Umbilical cord (tissue), 2 donors: Measurements from ENCODE around the gene RNF225. TPM values are rescaled to one million over a fixed set of nuclear protein-coding genes. Genes with fewer than 3 reads are reported as not detected.
A peak's percentile ranks its signal among the peaks of the same experiment; 100 is the strongest.
"Not testable (repeated sequence)": the region's sequence is repeated elsewhere in the genome, so short reads cannot be mapped to it uniquely, and the experiment has no call there.

ENCODE experiments used
- DNase-seq: peaks from one replicate; pipeline ENCODE4 v3.0.0-alpha.2; 2015; ENCODE audit warnings: low spot score
- total RNA-seq: library from RNA; depleted of rRNA; stranded (reverse); fragments of >200 nt; gene quantifications from one replicate; pipeline ENCODE4 v1.2.3, GENCODE V29; 2014; ENCODE audit warnings: low replicate concordance; ENCODE audit not compliant: insufficient read depth

Gene RNF225
- total RNA-seq, 1 donor from 2014 or later = 0.72 TPM

- peak; percentile 99 for DNase-seq
These were observed 8.7 kb upstream of the RNF225 start, which contains the start of gene RPS5 for GRCh38 chr19:58386576-58387337. Gene RPS5 (plus strand): TSS chr19:58387269. CDS start chr19:58388138, 869 bp downstream.

GRCh38 chr19:58387338-58388174 lies 7.9 kb upstream of the RNF225 start:
- DNase-seq = no peak

- DNase-seq = no peak
These were observed 7.3 kb upstream of the RNF225 start for GRCh38 chr19:58388175-58388526.

- DNase-seq = no peak
These were observed 2.3 kb upstream of the RNF225 start for GRCh38 chr19:58392945-58393724.

GRCh38 chr19:58393725-58394033 lies 1.8 kb upstream of the RNF225 start:
- DNase-seq = no peak

GRCh38 chr19:58394821-58395219 lies 636 bp upstream of the RNF225 start:
- no peak for DNase-seq

GRCh38 chr19:58395979-58396627 lies 647 bp downstream of the RNF225 start:
- no peak for DNase-seq

- no peak for DNase-seq
These were observed 1.5 kb downstream of the RNF225 start for GRCh38 chr19:58396691-58397532.

GRCh38 chr19:58397533-58398037 lies 2.1 kb downstream of the RNF225 start:
- DNase-seq = no peak

- no peak for DNase-seq
These were observed 2.6 kb downstream of the RNF225 start for GRCh38 chr19:58398087-58398486.

- no peak for DNase-seq
These were observed 3.1 kb downstream of the RNF225 start for GRCh38 chr19:58398545-58398944.

GRCh38 chr19:58399903-58400302 lies 4.4 kb downstream of the RNF225 start:
- no peak for DNase-seq

- no peak for DNase-seq
These were observed 5.0 kb downstream of the RNF225 start for GRCh38 chr19:58400316-58400915.

GRCh38 chr19:58400916-58401839 lies 5.7 kb downstream of the RNF225 start:
- peak; percentile 100 for DNase-seq

- DNase-seq = no peak
These were observed 6.5 kb downstream of the RNF225 start for GRCh38 chr19:58401840-58402421.

GRCh38 chr19:58403920-58404478 lies 8.5 kb downstream of the RNF225 start:
- DNase-seq = not testable (repeated sequence)

- no peak for DNase-seq
These were observed 11.6 kb downstream of the RNF225 start for GRCh38 chr19:58406818-58407657.
